Renal cortex interstitium (tissue), 3 donors: Measurements from ENCODE around the gene LIPH. TPM values are rescaled to one million over a fixed set of nuclear protein-coding genes. Genes with fewer than 3 reads are reported as not detected.

Source experiments
- polyA plus RNA-seq, 3 donors: library from polyadenylated mRNA; unstranded; fragments of 120-200 nt; gene quantifications; one replicate each; pipeline ENCODE4 v1.2.1, GENCODE V29; 2013; ENCODE audit not compliant: insufficient read length in 3 of 3

The LIPH gene
- polyA plus RNA-seq, 3 donors = 1.1 to 2.7 (median 2.0) TPM

Other genes with a start within 250 kb of the LIPH start
- gene MAP3K13, start 189.5 kb downstream of the LIPH start, polyA plus RNA-seq = 10 to 100 TPM; 45.8 to 68.2 (median 47.5) TPM
- 10 to 100 TPM; 27.9 to 31.5 (median 30.6) TPM for gene TMEM41A, start 53.6 kb downstream of the LIPH start, polyA plus RNA-seq
- 10 to 100 TPM; 43.9 to 48.6 (median 48.1) TPM for gene SENP2, start 33.7 kb upstream of the LIPH start, polyA plus RNA-seq